Upper lobe of right lung (tissue), 1 donor: ENCODE data around the gene SIRPA. TPM values are rescaled to one million over a fixed set of nuclear protein-coding genes. Genes with fewer than 3 reads are reported as not detected.
A peak's percentile ranks its signal among the peaks of the same experiment; 100 is the strongest.

Experiments used
- ATAC-seq: fragments of 200-7000 bp; cut with Tn5 transposase; one replicate; pipeline ENCODE4 v1.9.1; 2020; ENCODE audit warnings: mild to moderate bottlenecking, moderate library complexity
- DNase-seq: peaks from one replicate; pipeline ENCODE4 v3.0.0-alpha.2; 2020
- H3K27ac ChIP-seq: fragments of 200-600 bp; one replicate; pipeline ENCODE4 v1.8.0; 2022
- H3K27me3 ChIP-seq: fragments of 200-600 bp; one replicate; pipeline ENCODE4 v1.8.0; 2022; ENCODE audit warnings: mild to moderate bottlenecking
- H3K36me3 ChIP-seq: fragments of 200-600 bp; one replicate; pipeline ENCODE4 v1.8.0; 2022
- H3K4me1 ChIP-seq: fragments of 200-600 bp; one replicate; pipeline ENCODE4 v1.8.0; 2022
- H3K4me3 ChIP-seq: fragments of 200-600 bp; one replicate; pipeline ENCODE4 v1.8.0; 2022; ENCODE audit warnings: mild to moderate bottlenecking
- H3K9me3 ChIP-seq: fragments of 200-600 bp; one replicate; pipeline ENCODE4 v1.8.0; 2022
- intact Hi-C: fragments of 100-400 bp; cut with DNase I; formaldehyde crosslinking; loops from one replicate; pipeline ENCODE4 v1.11.0; 2022
- total RNA-seq: library from RNA; stranded (reverse); fragmentation: NEBNext Ultra II Directional; extraction: Animal tissue kit (Norgen Biotek cat#: 25700); gene quantifications from one replicate; pipeline ENCODE4 v1.2.1, GENCODE V29; 2021
- TF ChIP-seq, protein P1 (sequence below): fragments of 200-600 bp; IDR thresholded peaks from one replicate; pipeline ENCODE4 v1.8.0; 2022; ENCODE audit warnings: antibody characterized with exemption
- donor health status: DM: no; HTN: yes; CAD: no; lungs with severe emphysema.

The SIRPA gene
- total RNA-seq, 1 donor from 2014 or later, result 93.8 TPM

DNA sequence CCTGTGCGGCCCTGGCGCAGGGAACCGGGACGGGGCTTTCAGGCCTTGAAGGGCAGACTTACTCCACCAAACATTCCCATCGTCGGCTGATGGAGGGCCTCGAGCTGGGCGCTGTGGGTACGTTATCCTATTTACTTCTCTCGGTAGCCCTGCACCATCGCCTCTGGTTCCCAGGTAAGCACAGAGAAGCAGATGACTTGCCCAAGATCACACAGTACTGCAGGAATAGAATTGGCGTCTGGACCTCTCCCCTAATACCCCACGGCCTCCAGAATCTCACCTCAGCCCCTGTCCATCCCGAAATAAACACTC, 52.3 kb downstream of the SIRPA start:
- Histone ChIP-seq H3K9me3 (no peaks in the 10 kb centered on the region), H3K27me3 (peaks cover 12% of the 10 kb centered on the region), H3K36me3 (no peaks in the 10 kb centered on the region), H3K4me3 (peak overlapping the region; percentile 16), H3K27ac (peak overlapping the region; percentile 72), H3K4me1 (peaks cover 41% of the 10 kb centered on the region)
- intact Hi-C loops, result no loop called here
- ATAC-seq (no peak), DNase-seq (no peak)
- TF ChIP-seq, protein P1, sequence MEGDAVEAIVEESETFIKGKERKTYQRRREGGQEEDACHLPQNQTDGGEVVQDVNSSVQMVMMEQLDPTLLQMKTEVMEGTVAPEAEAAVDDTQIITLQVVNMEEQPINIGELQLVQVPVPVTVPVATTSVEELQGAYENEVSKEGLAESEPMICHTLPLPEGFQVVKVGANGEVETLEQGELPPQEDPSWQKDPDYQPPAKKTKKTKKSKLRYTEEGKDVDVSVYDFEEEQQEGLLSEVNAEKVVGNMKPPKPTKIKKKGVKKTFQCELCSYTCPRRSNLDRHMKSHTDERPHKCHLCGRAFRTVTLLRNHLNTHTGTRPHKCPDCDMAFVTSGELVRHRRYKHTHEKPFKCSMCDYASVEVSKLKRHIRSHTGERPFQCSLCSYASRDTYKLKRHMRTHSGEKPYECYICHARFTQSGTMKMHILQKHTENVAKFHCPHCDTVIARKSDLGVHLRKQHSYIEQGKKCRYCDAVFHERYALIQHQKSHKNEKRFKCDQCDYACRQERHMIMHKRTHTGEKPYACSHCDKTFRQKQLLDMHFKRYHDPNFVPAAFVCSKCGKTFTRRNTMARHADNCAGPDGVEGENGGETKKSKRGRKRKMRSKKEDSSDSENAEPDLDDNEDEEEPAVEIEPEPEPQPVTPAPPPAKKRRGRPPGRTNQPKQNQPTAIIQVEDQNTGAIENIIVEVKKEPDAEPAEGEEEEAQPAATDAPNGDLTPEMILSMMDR, result no peak

DNA sequence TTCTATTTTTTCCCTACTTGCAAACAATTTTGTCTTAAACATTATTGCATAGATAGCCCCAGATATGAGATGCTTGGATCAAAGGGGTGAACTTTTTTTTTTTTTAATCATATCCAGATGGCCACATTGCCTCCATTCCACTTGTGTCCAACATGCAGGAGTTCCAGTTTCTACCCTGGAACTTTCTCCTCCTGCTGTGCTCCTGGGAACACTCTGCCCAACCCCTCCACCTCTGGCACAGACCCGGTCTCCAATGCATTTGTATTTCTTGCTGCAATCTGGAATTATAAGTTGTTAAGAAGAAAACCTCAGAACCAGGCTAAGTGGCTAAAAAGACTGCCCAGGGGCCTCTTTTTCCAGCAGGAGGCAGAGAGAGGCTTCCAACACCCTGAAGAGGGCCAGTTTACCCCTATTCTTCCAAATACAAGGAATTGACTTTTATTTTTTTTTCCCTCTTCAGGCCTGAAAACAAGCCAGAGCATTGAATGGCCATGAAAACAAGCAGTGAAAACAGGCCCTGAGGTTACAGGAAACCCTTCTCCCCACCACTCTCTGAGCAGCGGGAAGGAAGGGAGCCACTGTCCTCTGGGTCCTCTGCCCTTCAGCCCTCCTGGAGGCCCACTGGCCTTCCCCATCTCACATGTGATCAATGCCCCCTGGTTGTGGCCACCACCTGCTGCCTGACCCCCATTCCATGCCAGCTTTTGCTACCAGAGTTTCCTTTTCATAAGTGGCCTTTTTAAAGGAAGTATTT, 54.3 kb downstream of the SIRPA start:
- TF ChIP-seq, protein P1, result no peak
- peaks cover 25% of the 10 kb centered on the region for H3K4me1 ChIP-seq
- peaks cover 12% of the 10 kb centered on the region for H3K27me3 ChIP-seq
- H3K36me3 ChIP-seq, result no peaks in the 10 kb centered on the region
- no peak for ATAC-seq
- H3K9me3 ChIP-seq, result no peaks in the 10 kb centered on the region
- no peak overlapping the region for H3K4me3 ChIP-seq
- H3K27ac ChIP-seq, result no peak overlapping the region
- intact Hi-C loops, result no loop called here
- no peak for DNase-seq

DNA sequence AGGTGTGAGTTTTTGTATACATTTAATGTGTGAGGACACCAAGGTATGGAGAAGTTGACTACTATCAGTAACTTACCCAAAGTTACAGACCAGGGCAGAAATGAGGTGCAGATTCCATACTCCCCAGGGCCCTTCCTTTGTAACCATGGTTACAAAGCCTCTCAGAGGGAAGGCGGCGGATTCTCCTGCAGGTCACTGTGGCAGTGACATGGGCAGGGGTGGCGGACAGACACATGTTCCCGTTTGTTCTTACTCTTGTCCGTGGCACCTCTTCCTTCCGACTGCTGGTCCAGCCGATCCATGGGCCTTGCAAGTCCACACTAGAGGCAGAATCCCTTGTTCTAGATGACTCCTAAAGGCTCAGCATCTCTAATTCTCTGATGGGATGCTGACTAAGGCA, 55.6 kb downstream of the SIRPA start:
- DNase-seq, result no peak
- no peak for ATAC-seq
- TF ChIP-seq, protein P1, result no peak
- Histone ChIP-seq H3K4me3 (no peak overlapping the region), H3K9me3 (no peaks in the 10 kb centered on the region), H3K4me1 (peaks cover 15% of the 10 kb centered on the region), H3K27ac (no peak overlapping the region), H3K27me3 (peaks cover 12% of the 10 kb centered on the region), H3K36me3 (no peaks in the 10 kb centered on the region)
- intact Hi-C loops, result no loop called here

DNA sequence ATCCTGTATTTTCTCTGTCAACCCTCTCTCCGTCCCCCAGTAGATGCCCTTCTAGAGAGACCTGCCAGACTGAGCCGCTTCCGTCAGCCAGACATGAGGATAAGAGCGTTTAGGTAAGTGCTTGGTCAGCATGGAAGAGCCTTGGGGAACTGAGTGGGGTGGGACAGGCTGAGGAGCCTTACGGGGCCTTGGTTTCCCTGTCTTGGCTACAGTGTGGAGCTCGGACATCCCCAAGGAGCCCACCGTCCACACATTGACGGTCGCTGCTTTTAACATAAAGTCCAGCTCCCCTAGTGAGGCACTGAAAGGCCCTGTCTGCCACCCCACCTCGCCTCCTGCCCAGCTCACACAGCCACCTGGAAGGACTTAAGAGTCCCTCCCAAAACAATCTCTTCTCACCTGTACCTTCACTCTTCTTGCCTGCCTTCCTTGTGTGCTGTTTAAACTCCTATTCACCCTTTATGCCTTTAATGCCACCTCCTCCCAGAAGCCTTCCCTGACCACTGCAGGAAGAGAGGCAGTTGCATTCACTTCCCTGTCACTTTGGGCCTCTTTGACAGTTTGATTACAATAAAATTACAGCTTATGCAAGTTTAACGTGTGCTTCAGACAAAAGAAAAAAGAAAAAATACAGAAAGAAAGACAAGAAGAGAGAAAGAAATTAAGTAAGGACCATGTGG, 56.4 kb downstream of the SIRPA start:
- TF ChIP-seq, protein P1, result no peak
- Histone ChIP-seq H3K36me3 (no peaks in the 10 kb centered on the region), H3K27ac (no peak overlapping the region), H3K27me3 (peaks cover 11% of the 10 kb centered on the region), H3K4me1 (peaks cover 8% of the 10 kb centered on the region), H3K4me3 (no peak overlapping the region), H3K9me3 (no peaks in the 10 kb centered on the region)
- no peak for ATAC-seq
- no peak for DNase-seq
- intact Hi-C loops, result no loop called here

DNA sequence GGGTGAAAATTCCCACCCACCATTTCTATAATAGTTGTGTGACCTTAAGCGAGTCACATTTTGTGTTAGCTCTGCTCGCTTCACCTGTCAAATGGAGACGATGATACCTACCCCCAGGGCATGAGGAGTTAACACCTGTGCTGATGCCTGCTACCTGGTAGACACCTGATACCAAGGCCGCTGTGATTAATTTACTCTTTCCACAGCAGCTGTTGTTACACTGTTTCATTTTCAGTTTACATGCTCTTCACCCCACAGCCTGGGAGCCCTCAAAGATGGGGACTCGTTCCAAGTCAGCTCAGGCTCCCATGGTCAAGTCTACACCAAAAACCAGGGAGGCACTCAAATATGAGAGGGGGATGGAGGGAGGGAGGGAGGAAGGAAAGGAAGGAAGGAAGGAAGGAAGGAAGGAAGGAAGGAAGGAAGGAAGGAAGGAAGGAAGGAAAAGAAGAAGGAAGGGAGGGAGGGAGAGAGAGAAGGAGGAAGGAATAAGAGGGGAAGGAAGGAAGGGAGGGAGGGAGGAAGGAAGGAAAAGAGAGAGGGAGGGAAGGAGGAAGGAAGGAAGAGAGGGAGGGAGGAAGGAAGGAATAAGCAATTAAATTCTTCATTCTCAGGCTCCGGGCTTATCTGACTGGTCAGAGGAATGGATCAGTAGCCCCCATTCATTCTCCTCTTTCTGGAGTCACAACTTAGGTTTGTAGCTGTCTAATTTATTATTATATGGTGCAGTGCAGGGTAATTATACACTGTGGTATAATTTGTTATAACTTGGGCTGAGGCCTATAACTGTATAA, 57.7 kb downstream of the SIRPA start:
- intact Hi-C loops, result no loop called here
- Histone ChIP-seq H3K27me3 (peaks cover 5% of the 10 kb centered on the region), H3K36me3 (no peaks in the 10 kb centered on the region), H3K27ac (no peak overlapping the region), H3K9me3 (no peaks in the 10 kb centered on the region), H3K4me1 (no peaks in the 10 kb centered on the region), H3K4me3 (no peak overlapping the region)
- no peak for DNase-seq
- TF ChIP-seq, protein P1, result no peak
- ATAC-seq, result no peak
